Panc1 (cell line): Measurements from ENCODE around the gene GYPC.

Experiments used
- POLR2AphosphoS5 ChIP-seq: IDR thresholded peaks from 2 replicates; pipeline ENCODE4 v1.6.1; 2012; ENCODE audit warnings: mild to moderate bottlenecking, low read depth, low read length, moderate library complexity
- SIN3A ChIP-seq: IDR thresholded peaks from 2 replicates; pipeline ENCODE4 v1.6.1; 2012; ENCODE audit warnings: low read depth, mild to moderate bottlenecking, low read length, moderate library complexity, borderline replicate concordance; ENCODE audit not compliant: insufficient read depth
- TCF7L2 ChIP-seq: IDR thresholded peaks from 2 replicates; pipeline ENCODE4 v1.6.1; 2011; ENCODE audit warnings: mild to moderate bottlenecking, low read depth, low read length, inconsistent platforms
- TF ChIP-seq, protein P1 (sequence below): fragments of 450-650 bp; IDR thresholded peaks from 2 replicates; pipeline ENCODE4 v1.5.1; 2017; ENCODE audit warnings: mild to moderate bottlenecking
- TF ChIP-seq, protein P2 (sequence below), 2 experiments: IDR thresholded peaks; 2 replicates each; pipeline ENCODE4 v1.6.1; 2011 to 2012; ENCODE audit warnings: low read depth in 2 of 2, control low read depth in 1 of 2, low read length in 1 of 2, mild to moderate bottlenecking in 1 of 2, moderate library complexity in 1 of 2; ENCODE audit not compliant: insufficient read depth in 1 of 2

DNA sequence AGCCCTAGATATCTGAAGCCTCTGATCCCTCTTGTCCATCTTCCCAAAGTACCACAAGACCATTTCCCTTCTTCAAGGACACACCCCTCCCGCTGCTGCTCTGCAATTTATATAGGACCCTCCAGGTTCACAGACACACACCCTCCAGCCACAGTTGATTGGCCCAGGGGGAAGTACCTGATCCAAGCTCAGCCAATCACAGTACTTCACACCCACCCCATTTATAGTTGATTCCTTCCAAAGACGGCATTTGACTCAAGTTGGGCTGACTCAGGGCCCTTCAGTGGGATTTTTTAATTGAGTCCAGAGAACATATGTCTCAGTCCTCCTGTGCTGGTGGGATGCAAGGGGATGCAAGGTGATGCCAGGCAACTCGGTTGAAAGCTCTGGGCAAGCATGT, 59.2 kb downstream of the GYPC start:
- TF ChIP-seq, protein P1, sequence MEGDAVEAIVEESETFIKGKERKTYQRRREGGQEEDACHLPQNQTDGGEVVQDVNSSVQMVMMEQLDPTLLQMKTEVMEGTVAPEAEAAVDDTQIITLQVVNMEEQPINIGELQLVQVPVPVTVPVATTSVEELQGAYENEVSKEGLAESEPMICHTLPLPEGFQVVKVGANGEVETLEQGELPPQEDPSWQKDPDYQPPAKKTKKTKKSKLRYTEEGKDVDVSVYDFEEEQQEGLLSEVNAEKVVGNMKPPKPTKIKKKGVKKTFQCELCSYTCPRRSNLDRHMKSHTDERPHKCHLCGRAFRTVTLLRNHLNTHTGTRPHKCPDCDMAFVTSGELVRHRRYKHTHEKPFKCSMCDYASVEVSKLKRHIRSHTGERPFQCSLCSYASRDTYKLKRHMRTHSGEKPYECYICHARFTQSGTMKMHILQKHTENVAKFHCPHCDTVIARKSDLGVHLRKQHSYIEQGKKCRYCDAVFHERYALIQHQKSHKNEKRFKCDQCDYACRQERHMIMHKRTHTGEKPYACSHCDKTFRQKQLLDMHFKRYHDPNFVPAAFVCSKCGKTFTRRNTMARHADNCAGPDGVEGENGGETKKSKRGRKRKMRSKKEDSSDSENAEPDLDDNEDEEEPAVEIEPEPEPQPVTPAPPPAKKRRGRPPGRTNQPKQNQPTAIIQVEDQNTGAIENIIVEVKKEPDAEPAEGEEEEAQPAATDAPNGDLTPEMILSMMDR = no peak
- TF ChIP-seq, protein P2, sequence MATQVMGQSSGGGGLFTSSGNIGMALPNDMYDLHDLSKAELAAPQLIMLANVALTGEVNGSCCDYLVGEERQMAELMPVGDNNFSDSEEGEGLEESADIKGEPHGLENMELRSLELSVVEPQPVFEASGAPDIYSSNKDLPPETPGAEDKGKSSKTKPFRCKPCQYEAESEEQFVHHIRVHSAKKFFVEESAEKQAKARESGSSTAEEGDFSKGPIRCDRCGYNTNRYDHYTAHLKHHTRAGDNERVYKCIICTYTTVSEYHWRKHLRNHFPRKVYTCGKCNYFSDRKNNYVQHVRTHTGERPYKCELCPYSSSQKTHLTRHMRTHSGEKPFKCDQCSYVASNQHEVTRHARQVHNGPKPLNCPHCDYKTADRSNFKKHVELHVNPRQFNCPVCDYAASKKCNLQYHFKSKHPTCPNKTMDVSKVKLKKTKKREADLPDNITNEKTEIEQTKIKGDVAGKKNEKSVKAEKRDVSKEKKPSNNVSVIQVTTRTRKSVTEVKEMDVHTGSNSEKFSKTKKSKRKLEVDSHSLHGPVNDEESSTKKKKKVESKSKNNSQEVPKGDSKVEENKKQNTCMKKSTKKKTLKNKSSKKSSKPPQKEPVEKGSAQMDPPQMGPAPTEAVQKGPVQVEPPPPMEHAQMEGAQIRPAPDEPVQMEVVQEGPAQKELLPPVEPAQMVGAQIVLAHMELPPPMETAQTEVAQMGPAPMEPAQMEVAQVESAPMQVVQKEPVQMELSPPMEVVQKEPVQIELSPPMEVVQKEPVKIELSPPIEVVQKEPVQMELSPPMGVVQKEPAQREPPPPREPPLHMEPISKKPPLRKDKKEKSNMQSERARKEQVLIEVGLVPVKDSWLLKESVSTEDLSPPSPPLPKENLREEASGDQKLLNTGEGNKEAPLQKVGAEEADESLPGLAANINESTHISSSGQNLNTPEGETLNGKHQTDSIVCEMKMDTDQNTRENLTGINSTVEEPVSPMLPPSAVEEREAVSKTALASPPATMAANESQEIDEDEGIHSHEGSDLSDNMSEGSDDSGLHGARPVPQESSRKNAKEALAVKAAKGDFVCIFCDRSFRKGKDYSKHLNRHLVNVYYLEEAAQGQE (IDR thresholded peaks at IDR 0.05; ENCODE audit: insufficient read depth in 1 of 2, low read depth in 2 of 2, low read length in 1 of 2) = no peak
- no peak for TF ChIP-seq SIN3A
- TF ChIP-seq POLR2AphosphoS5 = no peak
- TF ChIP-seq TCF7L2 = no peak
